K562 (cell line): ENCODE data around the gene BBLN. TPM values are rescaled to one million over a fixed set of nuclear protein-coding genes. Genes with fewer than 3 reads are reported as not detected.

Experiments used
- ARID3A ChIP-seq: IDR thresholded peaks from 2 replicates; pipeline ENCODE4 v1.6.1; 2012; ENCODE audit warnings: low read depth, low read length, improper control_type of control experiment, borderline replicate concordance
- BCLAF1 ChIP-seq, 2 experiments: fragments of 450-650 bp in 1 of 2; IDR thresholded peaks; 2 replicates each; pipeline ENCODE4 v1.6.1; 2011 to 2017; ENCODE audit warnings: low read depth in 2 of 2, antibody characterized with exemption in 1 of 2, borderline replicate concordance in 1 of 2, low read length in 1 of 2, mild to moderate bottlenecking in 1 of 2, mixed read lengths in 1 of 2; ENCODE audit not compliant: control insufficient read depth in 1 of 2
- ELF2 ChIP-seq: fragments of 250-450 bp; sonication (Bioruptor Pico); IDR thresholded peaks from 2 replicates; pipeline ENCODE4 v1.5.0; 2021; ENCODE audit warnings: mild to moderate bottlenecking
- MGA ChIP-seq: fragments of 450-650 bp; IDR thresholded peaks from 2 replicates; pipeline ENCODE4 v1.6.1; 2016; ENCODE audit warnings: mild to moderate bottlenecking, moderate library complexity
- PHB ChIP-seq: fragments of 250-450 bp; sonication (Bioruptor Pico); IDR thresholded peaks from 2 replicates; pipeline ENCODE4 v1.5.0; 2021
- POLR2B ChIP-seq: fragments of 450-650 bp; IDR thresholded peaks from 2 replicates; pipeline ENCODE4 v1.6.1; 2018; ENCODE audit warnings: low read depth; ENCODE audit not compliant: partially characterized antibody
- POLR2G ChIP-seq: fragments of 200-400 bp; formaldehyde crosslinking; IDR thresholded peaks from 2 replicates; pipeline ENCODE4 v1.6.1; 2017; ENCODE audit warnings: low read depth, mild to moderate bottlenecking, antibody characterized with exemption, low read length, moderate library complexity
- SAP30 ChIP-seq: fragments of 200-600 bp; sonication (generic); IDR thresholded peaks from 2 replicates; pipeline ENCODE4 v1.6.1; 2012; ENCODE audit warnings: borderline replicate concordance, low read depth, mild to moderate bottlenecking, moderate library complexity, low read length, control low read depth, inconsistent platforms; ENCODE audit not compliant: insufficient read depth, poor library complexity, severe bottlenecking
- polyA plus RNA-seq, 8 experiments: library from polyadenylated mRNA; depleted of rRNA in 4 of 8; stranded (reverse) in 5 of 8; unstranded in 3 of 8; fragments of >200 nt; fragmentation: Nextera tagmentation in 2 of 8; fragmentation: Illumina TruSeq in 1 of 8; extraction: Ambion mirVana in 2 of 8; extraction: Trizol in 1 of 8; gene quantifications; 2 replicates each; pipeline versions ENCODE4 v1.2.1 to v1.2.3, GENCODE V29; 2011 to 2014; ENCODE audit warnings: inconsistent platforms in 1 of 8, missing spikeins in 1 of 8
- total RNA-seq, 7 experiments: library from RNA; depleted of rRNA in 6 of 7; stranded (reverse); fragments of >200 nt in 6 of 7; fragmentation: Illumina TruSeq in 2 of 7; extraction: Trizol in 2 of 7; gene quantifications; 2 replicates each; pipeline versions ENCODE4 v1.2.1 to v1.2.3, GENCODE V29; 2011 to 2021; ENCODE audit warnings: low replicate concordance in 1 of 7

BBLN gene
- total and polyA plus RNA-seq, 9 of the 15 experiments (the other 6 are each of a cell fraction or from before 2014, with no cell fraction given) = 4.2 to 331 (median 87.1) TPM

GRCh38 chr9:128164307-128164885 is 4.3 kb downstream of the BBLN start (continued):
- TF ChIP-seq ARID3A (no peak), ELF2 (CRISPR knock-in tag) (0 out of 2 replicates have a peak, but pooled peaks have one; percentile 26), POLR2B (peak; percentile 36), SAP30 (no peak), BCLAF1 (IDR thresholded peaks at IDR 0.05; ENCODE audit: borderline replicate concordance in 1 of 2, control insufficient read depth in 1 of 2, low read depth in 2 of 2, low read length in 1 of 2) (0 out of 4 replicates have a peak, but pooled peaks of 1 of the 2 experiments have one; percentile 24), POLR2G (0 out of 2 replicates have a peak, but pooled peaks have one; percentile 30), MGA (no peak), PHB (CRISPR knock-in tag) (no peak)
